Activated CD8-positive, alpha-beta memory T cell treated with anti-CD3 and anti-CD28 coated beads for 48 hours (primary cell): Measurements from ENCODE around the gene LDLRAD4.

Experiments used
- DNase-seq, 3 experiments: peaks; one replicate each; pipeline ENCODE4 v3.0.0-alpha.2; 2020; ENCODE audit warnings: low read depth in 2 of 3, low spot score in 2 of 3

The LDLRAD4 gene

DNA sequence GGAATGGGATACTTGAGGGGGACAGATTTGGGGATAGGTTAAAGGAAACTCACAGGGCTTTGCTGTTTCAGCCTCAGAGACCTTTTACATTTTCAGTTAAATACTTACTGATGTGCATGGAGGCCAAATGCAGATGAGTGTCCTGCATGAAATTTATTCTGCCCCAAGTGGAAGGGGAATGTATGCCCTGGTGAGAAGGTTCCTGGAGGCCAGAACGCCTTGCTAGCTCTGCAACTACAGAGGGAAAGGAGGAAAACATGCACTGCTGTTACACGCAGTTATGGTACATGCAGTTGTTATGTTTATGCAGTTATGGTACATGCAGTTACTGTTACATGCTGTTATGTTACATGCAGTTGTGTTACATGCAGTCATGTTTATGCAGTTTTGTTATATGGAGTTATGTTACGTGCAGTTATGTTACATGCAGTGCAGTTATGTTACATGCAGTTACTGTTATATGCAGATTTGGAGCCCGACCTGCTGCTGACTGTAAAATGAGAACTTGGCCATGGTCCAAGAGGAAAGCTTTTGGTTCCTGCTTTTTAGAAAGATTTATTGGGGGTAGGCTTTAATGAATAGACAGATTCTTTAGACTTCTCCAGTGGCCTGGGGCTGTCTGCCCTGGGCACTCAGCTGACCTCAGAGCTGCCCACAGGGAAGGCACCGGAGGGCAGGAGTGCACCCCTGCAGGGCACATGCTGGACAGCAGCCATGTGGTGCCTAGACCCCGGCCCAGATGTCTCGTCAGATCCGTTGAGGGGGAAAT, 84.1 kb downstream of the LDLRAD4 start:
- DNase-seq, result no peak

DNA sequence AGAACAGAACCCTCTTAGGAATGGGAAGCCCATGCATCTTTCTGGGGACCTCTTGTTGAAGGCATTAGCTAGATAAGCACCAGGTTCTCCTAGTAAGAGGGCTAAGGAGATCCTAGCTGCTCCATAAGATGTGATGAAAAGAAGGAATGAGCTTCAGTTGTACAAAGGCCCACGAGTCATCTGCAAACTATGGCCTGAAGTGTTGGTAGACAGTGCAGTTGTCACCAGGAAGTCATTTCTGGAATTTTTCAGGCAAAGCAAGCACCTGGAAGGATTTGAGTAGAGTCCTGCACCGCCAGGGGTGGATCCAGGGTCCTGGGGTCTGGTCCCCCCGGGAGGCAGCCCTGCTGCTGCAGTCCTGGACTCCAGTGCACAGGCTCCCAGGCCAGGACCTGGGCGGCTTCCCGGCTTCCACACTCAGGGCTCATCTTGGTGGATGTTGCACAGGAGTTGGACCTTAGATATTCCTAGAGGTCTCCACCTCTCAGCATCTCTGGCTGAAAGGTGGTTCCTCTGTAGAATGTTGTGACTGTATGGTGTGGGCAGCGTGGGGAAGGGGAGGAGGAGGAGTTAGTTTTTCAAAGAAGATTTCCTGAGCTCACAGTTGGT, 85.3 kb downstream of the LDLRAD4 start:
- no peak for DNase-seq

DNA sequence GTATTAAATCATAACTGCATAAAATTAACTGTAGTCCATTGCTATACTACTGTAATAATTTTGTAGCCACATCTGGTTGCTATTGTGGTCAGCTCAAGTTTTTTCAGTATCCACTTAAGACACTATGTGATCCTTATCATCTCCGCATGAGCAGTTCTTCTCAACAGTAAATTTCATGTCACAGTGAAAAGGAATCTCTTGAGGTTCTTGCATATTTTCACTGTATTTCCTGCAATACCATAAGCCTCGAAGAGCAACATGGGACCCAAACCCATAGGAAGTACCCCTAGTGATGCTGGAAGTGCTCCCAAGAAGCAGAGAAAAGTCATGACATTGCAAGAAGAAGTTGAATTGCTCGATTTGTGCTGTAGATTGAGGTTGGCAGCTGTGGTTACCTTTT, 86.7 kb downstream of the LDLRAD4 start:
- no peak for DNase-seq

DNA sequence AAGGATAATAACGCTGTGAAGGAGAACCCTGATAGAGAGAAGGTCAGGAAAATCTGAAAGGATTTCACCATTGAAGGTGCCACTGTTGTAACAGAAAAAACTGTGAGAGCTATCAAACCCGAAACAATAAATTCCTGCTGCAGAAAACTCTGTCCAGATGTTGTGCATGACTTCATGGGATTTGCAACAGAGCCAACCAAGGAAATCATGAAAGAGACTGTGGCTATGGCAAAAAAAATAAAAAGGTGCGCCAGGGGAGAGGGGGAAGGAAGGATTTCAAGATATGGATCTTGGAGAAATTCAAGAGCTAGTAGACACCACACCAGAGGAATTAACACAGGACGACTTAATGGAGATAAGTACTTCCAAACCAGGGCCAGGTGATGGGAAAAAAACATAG, 88.0 kb downstream of the LDLRAD4 start:
- no peak for DNase-seq

GRCh38 chr18:13308369-13308768, 89.8 kb downstream of the LDLRAD4 start:
- DNase-seq, result peak in 1 of 3 experiments; percentile 28

DNA sequence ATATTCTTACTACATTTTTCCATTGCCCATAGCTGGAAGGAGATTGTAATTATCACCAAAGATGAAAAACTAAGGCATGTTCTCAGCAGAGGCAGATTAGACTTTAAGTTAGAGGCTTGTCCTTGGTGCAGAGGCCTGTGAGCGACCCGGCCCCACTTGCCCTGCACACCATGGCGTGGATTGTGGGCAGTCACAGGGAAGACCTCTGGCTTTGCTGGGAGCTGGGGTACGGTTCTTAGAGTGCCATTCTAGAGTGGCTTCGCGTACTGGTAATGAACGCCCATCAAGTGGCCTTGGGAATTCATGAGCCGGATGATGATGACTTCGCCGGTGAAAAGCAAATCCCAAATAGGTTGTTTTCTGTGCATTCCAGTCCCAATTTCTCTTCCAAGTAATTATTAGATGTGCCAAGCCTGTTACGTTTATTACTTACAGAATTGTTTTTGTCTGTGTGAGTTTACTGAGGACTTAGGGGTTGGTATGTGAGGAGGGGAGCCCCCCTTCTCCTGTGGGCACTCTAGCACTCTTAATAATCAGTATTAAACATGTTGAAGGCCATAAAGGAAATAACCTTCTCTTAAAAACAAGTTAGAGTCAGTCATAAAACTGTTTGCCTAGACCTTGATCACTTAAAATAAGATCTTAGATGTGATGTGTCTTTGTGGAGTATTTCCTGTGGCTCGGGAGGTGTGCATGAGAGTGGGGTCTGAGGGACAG, 90.6 kb downstream of the LDLRAD4 start:
- DNase-seq, result no peak

GRCh38 chr18:13309748-13310670, 91.4 kb downstream of the LDLRAD4 start:
- no peak for DNase-seq

- DNase-seq, result no peak
These were observed 92.6 kb downstream of the LDLRAD4 start for GRCh38 chr18:13311193-13311592.

DNA sequence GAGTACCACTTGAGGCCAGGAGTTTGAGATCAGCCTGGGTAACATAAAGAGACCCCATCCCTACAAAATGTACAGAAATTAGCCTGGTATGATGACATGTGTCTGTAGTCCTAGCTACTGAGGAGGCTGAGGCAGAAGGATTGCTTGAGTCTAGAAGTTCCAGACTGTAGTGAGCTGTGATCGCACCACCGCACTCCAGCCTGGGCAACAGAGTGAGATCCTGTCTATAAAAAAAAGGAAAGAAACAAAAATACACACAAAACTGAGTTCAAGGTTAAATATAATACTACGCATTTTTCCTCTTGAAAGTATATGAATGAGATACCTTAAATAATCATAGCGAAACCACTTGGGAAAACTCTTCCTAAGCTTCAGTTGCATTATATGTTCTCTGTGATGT, 94.0 kb downstream of the LDLRAD4 start:
- no peak for DNase-seq

DNA sequence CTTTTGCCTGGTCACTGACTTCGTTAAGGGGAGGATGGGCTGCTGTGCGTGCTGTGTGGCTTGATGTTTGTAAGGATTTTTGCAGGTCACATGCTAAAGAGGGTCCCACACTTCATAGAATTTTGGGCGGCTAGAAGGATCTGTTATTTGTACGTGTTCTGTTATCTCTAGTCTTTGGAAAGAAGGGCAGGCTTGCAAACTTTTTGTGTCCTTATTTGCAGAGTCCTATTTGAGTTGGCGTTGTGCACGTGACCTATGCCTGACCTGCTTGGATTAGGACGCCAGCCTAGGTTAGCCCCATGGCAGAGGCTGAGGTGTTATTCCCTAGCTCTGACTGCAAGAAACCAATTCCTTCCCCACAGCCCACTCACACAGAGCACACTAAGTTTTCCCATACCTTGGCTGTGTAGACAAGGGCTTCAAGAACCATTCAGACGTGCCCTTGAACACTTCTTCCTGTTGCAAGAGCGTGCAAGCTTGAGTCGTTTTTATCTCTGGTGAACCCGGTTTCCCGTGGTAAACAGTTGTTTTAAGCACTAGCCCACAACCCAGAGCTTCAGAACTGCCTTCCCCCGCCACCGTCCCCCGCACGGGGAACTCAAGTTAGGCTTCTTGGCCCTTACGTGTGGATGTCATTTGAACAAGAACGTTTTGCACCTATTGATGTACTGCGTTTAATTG, 94.6 kb downstream of the LDLRAD4 start:
- DNase-seq, result no peak

DNA sequence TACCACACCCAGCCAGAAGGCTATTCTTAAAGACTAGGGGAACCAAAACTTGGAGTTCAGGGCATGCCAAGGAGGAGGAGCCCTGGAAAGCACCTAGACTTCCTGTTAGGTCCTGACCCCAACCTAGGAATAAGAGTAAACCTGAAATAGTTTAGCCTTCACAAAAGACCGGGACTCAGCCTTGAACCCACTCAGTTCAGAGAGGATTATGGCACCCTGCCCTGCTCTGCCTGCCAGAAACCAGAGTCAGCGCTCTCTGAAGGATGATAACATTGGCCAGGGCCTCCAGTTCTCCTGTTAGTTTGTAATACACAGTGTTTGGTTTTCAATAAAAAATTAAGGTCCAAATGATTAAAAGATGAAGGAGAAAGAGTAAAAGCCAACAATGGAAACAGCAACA, 96.4 kb downstream of the LDLRAD4 start:
- no peak for DNase-seq

- DNase-seq, result no peak
These were observed 97.5 kb downstream of the LDLRAD4 start for GRCh38 chr18:13316063-13316462.

DNA sequence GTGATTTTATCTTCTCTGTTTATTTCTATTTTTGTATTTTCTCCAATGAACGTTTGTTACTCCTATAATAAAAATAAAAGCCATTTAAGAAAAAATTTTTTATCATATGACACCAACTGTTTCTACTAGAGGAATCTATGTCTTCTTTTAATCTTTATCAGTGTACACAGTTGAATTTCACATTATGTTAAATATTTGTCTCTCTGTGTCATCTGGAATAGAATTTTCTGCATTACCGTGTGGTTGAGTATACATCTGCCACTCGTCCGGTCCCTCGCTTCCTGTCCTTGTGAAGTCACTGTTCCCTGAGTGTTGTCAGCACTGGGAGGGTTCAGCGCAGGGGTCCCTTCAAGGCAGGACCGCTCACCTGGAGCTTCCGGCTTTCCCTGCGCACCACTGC, 99.2 kb downstream of the LDLRAD4 start:
- no peak for DNase-seq

- no peak for DNase-seq
These were observed 100.4 kb downstream of the LDLRAD4 start for GRCh38 chr18:13318731-13319501.

- DNase-seq, result no peak
These were observed 101.1 kb downstream of the LDLRAD4 start for GRCh38 chr18:13319629-13320028.

- DNase-seq, result no peak
These were observed 101.5 kb downstream of the LDLRAD4 start for GRCh38 chr18:13320096-13320495.

GRCh38 chr18:13320891-13321425, 102.4 kb downstream of the LDLRAD4 start:
- DNase-seq, result no peak

- DNase-seq, result no peak
These were observed 103.4 kb downstream of the LDLRAD4 start for GRCh38 chr18:13321923-13322322.

- DNase-seq, result no peak
These were observed 104.6 kb downstream of the LDLRAD4 start for GRCh38 chr18:13323186-13323585.

DNA sequence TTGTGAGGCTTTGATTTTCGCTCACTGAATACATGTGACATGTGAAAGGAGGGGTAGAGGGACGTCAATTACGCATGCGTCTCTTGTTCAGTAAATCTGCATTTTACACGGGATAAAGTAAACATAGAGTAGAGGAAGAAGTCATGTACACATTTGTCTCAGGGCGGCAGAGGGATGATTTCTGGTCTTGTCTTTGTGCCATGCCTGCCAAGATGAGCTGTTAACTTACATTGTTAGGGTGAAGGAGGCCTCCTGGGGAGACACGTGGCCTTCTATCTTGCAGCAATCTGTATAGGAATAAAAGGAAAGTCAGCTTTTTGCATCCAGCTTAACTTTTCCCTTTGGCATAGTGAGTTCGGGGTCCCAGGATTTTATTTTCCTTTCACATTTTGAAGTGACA, 106.3 kb downstream of the LDLRAD4 start:
- no peak for DNase-seq
